RWPE2 (cell line): ENCODE measurements around the gene STRIP2.
"Not testable (repeated sequence)": the region's sequence is repeated elsewhere in the genome, so short reads cannot be mapped to it uniquely, and the experiment has no call there.

Experiments
- ATAC-seq: fragments of 200-7000 bp; cut with Tn5 transposase; 3 replicates; pipeline ENCODE4 v1.9.1; 2021; ENCODE audit warnings: low read depth
- DNase-seq: peaks from one replicate; pipeline ENCODE4 v3.0.0-alpha.2; 2020; ENCODE audit warnings: low spot score
- H3K27ac ChIP-seq: fragments of 450-650 bp; 2 replicates; pipeline ENCODE4 v1.5.1; 2017; ENCODE audit warnings: mild to moderate bottlenecking; ENCODE audit not compliant: poor library complexity, severe bottlenecking
- H3K27me3 ChIP-seq: fragments of 250-450 bp; sonication (Bioruptor Pico); 2 replicates; pipeline ENCODE4 v1.5.1; 2021; ENCODE audit warnings: mild to moderate bottlenecking, moderate library complexity; ENCODE audit not compliant: insufficient read depth, poor library complexity, severe bottlenecking
- H3K36me3 ChIP-seq: fragments of 250-450 bp; sonication (Bioruptor Pico); 2 replicates; pipeline ENCODE4 v1.5.1; 2020; ENCODE audit warnings: low read depth, mild to moderate bottlenecking, moderate library complexity
- H3K4me1 ChIP-seq: fragments of 250-450 bp; sonication (Bioruptor Pico); 2 replicates; pipeline ENCODE4 v1.5.1; 2021; ENCODE audit warnings: mild to moderate bottlenecking, moderate library complexity; ENCODE audit not compliant: insufficient read depth, poor library complexity, severe bottlenecking
- H3K4me3 ChIP-seq: fragments of 250-450 bp; sonication (Bioruptor Pico); 2 replicates; pipeline ENCODE4 v1.5.1; 2021; ENCODE audit warnings: mild to moderate bottlenecking, moderate library complexity; ENCODE audit not compliant: severe bottlenecking
- H3K9me3 ChIP-seq: fragments of 250-450 bp; sonication (Bioruptor Pico); 2 replicates; pipeline ENCODE4 v1.5.1; 2021; ENCODE audit warnings: mild to moderate bottlenecking, moderate library complexity; ENCODE audit not compliant: severe bottlenecking
- CTCF ChIP-seq: fragments of 450-650 bp; IDR thresholded peaks from one replicate; pipeline ENCODE4 v1.5.1; 2017; ENCODE audit warnings: mild to moderate bottlenecking, moderate library complexity; ENCODE audit not compliant: poor library complexity, severe bottlenecking

Gene STRIP2

DNA sequence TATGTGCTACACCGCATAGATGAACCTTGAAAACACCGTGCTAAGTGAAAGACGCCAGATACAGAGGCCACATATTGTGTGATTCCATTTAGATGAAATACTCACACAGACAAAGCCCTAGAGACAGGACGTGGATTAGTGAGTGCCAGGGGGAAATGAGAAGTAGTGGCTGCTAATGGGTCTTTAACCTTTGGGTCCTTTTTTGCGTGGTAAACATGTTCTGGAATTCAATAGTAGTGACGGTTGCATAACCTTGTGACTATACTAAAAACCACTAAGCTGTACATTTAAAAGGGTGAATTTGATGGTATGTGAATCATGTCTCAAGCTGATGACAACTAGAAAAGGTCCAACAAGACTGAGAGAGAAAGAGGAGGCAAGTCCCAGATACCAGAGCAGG, 83.7 kb downstream of the STRIP2 start:
- Histone ChIP-seq H3K27me3 (no peaks in the 10 kb centered on the region), H3K4me3 (no peak overlapping the region), H3K27ac (no peak overlapping the region), H3K9me3 (no peaks in the 10 kb centered on the region), H3K36me3 (no peaks in the 10 kb centered on the region), H3K4me1 (no peaks in the 10 kb centered on the region)
- no peak for DNase-seq
- TF ChIP-seq CTCF, result no peak
- no peak for ATAC-seq

- DNase-seq (no peak), ATAC-seq (no peak)
- TF ChIP-seq CTCF, result no peak
- Histone ChIP-seq H3K36me3 (no peaks in the 10 kb centered on the region), H3K4me1 (no peaks in the 10 kb centered on the region), H3K27ac (no peak overlapping the region), H3K4me3 (no peak overlapping the region), H3K27me3 (no peaks in the 10 kb centered on the region), H3K9me3 (no peaks in the 10 kb centered on the region)
Measured at GRCh38 chr7:129519464-129519863, 85.2 kb downstream of the STRIP2 start.

- peak; percentile 51; the same call in 2 of the 3 replicates for ATAC-seq
- no peaks in the 10 kb centered on the region for H3K9me3 ChIP-seq
- H3K27ac ChIP-seq, result no peak overlapping the region
- no peak for DNase-seq
- H3K27me3 ChIP-seq, result no peaks in the 10 kb centered on the region
- no peaks in the 10 kb centered on the region for H3K36me3 ChIP-seq
- H3K4me1 ChIP-seq, result no peaks in the 10 kb centered on the region
- TF ChIP-seq CTCF, result no peak
- no peak overlapping the region for H3K4me3 ChIP-seq
Measured at GRCh38 chr7:129522088-129522970, 88.1 kb downstream of the STRIP2 start.

DNA sequence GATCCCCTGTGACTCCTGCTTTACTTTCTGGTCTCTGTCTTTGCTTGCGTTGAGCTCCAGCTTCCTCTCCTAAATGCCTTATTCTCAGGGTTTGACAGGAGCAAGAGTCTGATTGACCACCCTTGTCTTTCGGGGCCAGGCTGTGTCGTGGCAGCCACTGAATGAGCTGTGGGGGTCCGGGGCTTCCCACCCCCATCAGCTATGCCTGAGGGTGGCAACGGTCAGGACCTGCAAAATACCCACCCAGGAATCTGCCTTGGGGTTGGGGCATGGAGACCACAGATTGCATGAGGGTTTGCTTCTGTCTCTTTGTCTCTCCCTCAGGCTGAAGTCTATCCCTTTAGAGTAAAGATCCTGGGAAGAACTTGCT, 88.7 kb downstream of the STRIP2 start:
- H3K27me3 ChIP-seq, result no peaks in the 10 kb centered on the region
- H3K9me3 ChIP-seq, result no peaks in the 10 kb centered on the region
- DNase-seq (no peak), ATAC-seq (no peak)
- no peak overlapping the region for H3K27ac ChIP-seq
- TF ChIP-seq CTCF, result no peak
- H3K4me3 ChIP-seq, result no peak overlapping the region
- no peaks in the 10 kb centered on the region for H3K4me1 ChIP-seq
- no peaks in the 10 kb centered on the region for H3K36me3 ChIP-seq

- Histone ChIP-seq H3K9me3 (no peaks in the 10 kb centered on the region), H3K4me1 (no peaks in the 10 kb centered on the region), H3K36me3 (no peaks in the 10 kb centered on the region), H3K27me3 (no peaks in the 10 kb centered on the region), H3K27ac (no peak overlapping the region), H3K4me3 (no peak overlapping the region)
- DNase-seq (no peak), ATAC-seq (no peak)
- no peak for TF ChIP-seq CTCF
Measured at GRCh38 chr7:129523924-129524323, 89.7 kb downstream of the STRIP2 start.

- not testable (repeated sequence) for H3K4me1 ChIP-seq, H3K27me3 ChIP-seq, ATAC-seq, H3K27ac ChIP-seq, H3K4me3 ChIP-seq, H3K36me3 ChIP-seq, DNase-seq, H3K9me3 ChIP-seq
Measured at GRCh38 chr7:129524405-129524804, 90.2 kb downstream of the STRIP2 start.
